ENCODE data around the gene PITRM1. TPM values are rescaled to one million over a fixed set of nuclear protein-coding genes. Genes with fewer than 3 reads are reported as not detected.

The PITRM1 gene
- polyA plus RNA-seq, 1 donor (not counting 4 experiments of a cell fraction or from before 2014, with no cell fraction given), result 47.2 TPM

DNA sequence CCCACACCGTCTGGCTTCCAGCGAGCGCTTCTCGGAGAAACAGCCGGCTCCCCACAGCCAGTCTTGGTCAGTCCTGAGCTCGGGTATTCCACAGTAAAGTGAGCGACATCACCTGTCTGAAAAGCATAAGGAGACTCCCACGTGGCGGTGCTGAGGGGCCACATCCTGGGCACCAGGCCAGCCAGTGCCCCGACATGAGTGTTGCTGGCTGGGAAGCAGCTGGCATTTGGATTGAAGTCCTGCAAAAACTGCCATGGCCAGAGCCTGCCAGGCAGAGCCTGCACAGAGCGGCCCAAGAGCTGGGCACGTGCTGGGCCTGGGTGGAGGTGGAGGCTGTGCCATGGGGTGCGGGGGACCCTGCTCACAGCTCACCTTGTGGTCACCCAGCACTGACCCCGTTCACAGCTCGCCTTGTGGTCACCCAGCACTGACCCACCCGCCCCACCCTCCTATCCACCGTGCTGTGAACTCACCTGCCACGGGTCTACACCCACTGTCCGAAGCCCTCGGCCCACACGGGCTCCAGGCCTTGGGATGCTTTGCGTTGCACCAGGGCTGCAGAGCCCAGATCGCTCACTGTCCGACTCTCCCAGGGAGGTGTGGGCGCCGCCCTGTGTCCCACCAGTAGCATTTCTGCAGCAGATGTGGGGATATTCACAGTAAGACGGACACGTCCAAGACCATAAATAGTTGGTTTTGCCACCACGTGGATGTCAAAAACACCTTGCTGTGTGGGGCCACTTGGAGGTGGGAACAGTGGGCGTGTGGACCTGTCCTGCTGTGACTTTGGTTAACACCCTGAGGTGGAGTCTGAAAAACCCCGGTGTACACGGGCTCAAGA lies 48.8 kb downstream of the PITRM1 start:
- no peak for TF ChIP-seq EZH2 (IDR thresholded peaks at IDR 0.05; ENCODE audit: low read length)
- TF ChIP-seq, protein P1, sequence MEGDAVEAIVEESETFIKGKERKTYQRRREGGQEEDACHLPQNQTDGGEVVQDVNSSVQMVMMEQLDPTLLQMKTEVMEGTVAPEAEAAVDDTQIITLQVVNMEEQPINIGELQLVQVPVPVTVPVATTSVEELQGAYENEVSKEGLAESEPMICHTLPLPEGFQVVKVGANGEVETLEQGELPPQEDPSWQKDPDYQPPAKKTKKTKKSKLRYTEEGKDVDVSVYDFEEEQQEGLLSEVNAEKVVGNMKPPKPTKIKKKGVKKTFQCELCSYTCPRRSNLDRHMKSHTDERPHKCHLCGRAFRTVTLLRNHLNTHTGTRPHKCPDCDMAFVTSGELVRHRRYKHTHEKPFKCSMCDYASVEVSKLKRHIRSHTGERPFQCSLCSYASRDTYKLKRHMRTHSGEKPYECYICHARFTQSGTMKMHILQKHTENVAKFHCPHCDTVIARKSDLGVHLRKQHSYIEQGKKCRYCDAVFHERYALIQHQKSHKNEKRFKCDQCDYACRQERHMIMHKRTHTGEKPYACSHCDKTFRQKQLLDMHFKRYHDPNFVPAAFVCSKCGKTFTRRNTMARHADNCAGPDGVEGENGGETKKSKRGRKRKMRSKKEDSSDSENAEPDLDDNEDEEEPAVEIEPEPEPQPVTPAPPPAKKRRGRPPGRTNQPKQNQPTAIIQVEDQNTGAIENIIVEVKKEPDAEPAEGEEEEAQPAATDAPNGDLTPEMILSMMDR (optimal IDR thresholded peaks at IDR 0.05 in 1 of 3, IDR thresholded peaks at IDR 0.05 in 1 of 3, conservative IDR thresholded peaks at IDR 0.05 in 1 of 3; ENCODE audit: extremely low read depth in 1 of 3, insufficient read depth in 2 of 3, low read length in 3 of 3), result no peak
- H3K9me1 ChIP-seq (ENCODE audit: control insufficient read depth, extremely low read depth, insufficient read depth, low read length), result peaks cover 3% of the 10 kb centered on the region
- H3K4me2 ChIP-seq (ENCODE audit: control insufficient read depth, extremely low read depth, insufficient read depth, low read depth, low read length), result no peak overlapping the region
- no peak overlapping the region for H3K9ac ChIP-seq (ENCODE audit: control insufficient read depth, extremely low read depth, insufficient read depth, low read length)
- no peaks in the 10 kb centered on the region for H4K20me1 ChIP-seq (ENCODE audit: control insufficient read depth, extremely low read depth, insufficient read depth, low read length)
- peaks cover 36 to 43% of the 10 kb centered on the region in 2 experiments for H3K36me3 ChIP-seq (ENCODE audit: control insufficient read depth in 2 of 2, extremely low read depth in 1 of 2, insufficient read depth in 2 of 2, low read length in 2 of 2)
- H3K9me3 ChIP-seq (ENCODE audit: control insufficient read depth, low read depth, low read length), result no peaks in the 10 kb centered on the region
- H3K4me1 ChIP-seq (ENCODE audit: control insufficient read depth, extremely low read depth, insufficient read depth, low read length), result peaks cover 13% of the 10 kb centered on the region
- no peak for FAIRE-seq
- H3K27ac ChIP-seq (ENCODE audit: control insufficient read depth, insufficient read depth, low read length), result no peak overlapping the region
- no peaks in the 10 kb centered on the region for H3K27me3 ChIP-seq (ENCODE audit: control insufficient read depth, extremely low read depth, insufficient read depth, low read length)
- no peak overlapping the region for H2AFZ ChIP-seq (ENCODE audit: control insufficient read depth, low read length)
- dilution Hi-C loops (cut with MboI; ENCODE audit: extremely low pct_ligation_motif_present, low sequenced_read_pairs), result no loop called here
- H3K79me2 ChIP-seq (ENCODE audit: control insufficient read depth, insufficient read depth, low read length), result peaks cover 3% of the 10 kb centered on the region
- no peak for DNase-seq (ENCODE audit: low read depth, low spot score)
- H3K4me3 ChIP-seq (ENCODE audit: control insufficient read depth in 2 of 3, extremely low read depth in 1 of 3, insufficient read depth in 2 of 3, low read depth in 1 of 3, low read length in 3 of 3), result no peak overlapping the region

DNA sequence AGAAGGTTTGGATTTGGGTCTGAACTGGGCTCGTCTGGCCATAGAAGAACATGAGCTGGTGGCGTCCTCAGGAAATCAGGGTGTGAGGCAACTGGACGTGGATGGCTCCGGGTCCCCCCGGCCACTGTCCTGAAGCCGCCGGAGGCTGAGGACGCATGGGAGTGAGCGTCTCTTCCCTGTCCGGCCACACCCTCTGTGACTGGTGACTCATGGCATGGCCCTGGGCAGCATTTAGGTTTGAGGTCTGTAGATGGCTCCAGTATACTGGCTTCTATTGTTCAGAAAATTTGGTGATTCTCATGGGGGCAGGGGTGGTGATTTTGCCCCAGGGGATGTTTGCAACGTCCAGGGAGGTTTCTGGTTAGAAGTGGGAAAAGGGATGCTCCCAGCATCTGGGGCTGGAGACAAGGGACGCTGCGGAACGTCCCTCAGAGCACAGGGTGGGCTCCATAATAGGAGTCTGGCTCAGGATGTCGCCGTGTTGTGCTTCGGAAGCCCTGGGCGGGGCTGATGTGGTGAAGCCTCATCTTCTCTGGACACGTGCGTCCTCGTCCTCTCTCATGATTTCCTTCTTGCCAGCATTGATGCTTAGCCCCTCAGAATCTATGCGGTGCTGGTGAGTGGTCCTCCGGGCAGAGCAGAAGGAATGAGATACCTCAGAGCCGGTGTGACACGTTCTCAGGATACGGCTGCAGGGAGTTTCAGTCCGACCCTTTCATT lies 49.9 kb downstream of the PITRM1 start:
- peaks cover 3% of the 10 kb centered on the region for H3K79me2 ChIP-seq (ENCODE audit: control insufficient read depth, insufficient read depth, low read length)
- peaks cover 13% of the 10 kb centered on the region for H3K4me1 ChIP-seq (ENCODE audit: control insufficient read depth, extremely low read depth, insufficient read depth, low read length)
- no peak for FAIRE-seq
- no peaks in the 10 kb centered on the region for H3K27me3 ChIP-seq (ENCODE audit: control insufficient read depth, extremely low read depth, insufficient read depth, low read length)
- H3K9me1 ChIP-seq (ENCODE audit: control insufficient read depth, extremely low read depth, insufficient read depth, low read length), result peaks cover 3% of the 10 kb centered on the region
- no peaks in the 10 kb centered on the region for H4K20me1 ChIP-seq (ENCODE audit: control insufficient read depth, extremely low read depth, insufficient read depth, low read length)
- TF ChIP-seq, protein P1 (optimal IDR thresholded peaks at IDR 0.05 in 1 of 3, IDR thresholded peaks at IDR 0.05 in 1 of 3, conservative IDR thresholded peaks at IDR 0.05 in 1 of 3; ENCODE audit: extremely low read depth in 1 of 3, insufficient read depth in 2 of 3, low read length in 3 of 3), result no peak
- no peak for TF ChIP-seq EZH2 (IDR thresholded peaks at IDR 0.05; ENCODE audit: low read length)
- no peaks in the 10 kb centered on the region for H3K9me3 ChIP-seq (ENCODE audit: control insufficient read depth, low read depth, low read length)
- H3K36me3 ChIP-seq (ENCODE audit: control insufficient read depth in 2 of 2, extremely low read depth in 1 of 2, insufficient read depth in 2 of 2, low read length in 2 of 2), result peaks cover 35 to 36% of the 10 kb centered on the region in 2 experiments
- no peak overlapping the region for H3K27ac ChIP-seq (ENCODE audit: control insufficient read depth, insufficient read depth, low read length)
- dilution Hi-C loops (cut with MboI; ENCODE audit: extremely low pct_ligation_motif_present, low sequenced_read_pairs), result no loop called here
- no peak overlapping the region for H3K4me3 ChIP-seq (ENCODE audit: control insufficient read depth in 2 of 3, extremely low read depth in 1 of 3, insufficient read depth in 2 of 3, low read depth in 1 of 3, low read length in 3 of 3)
- no peak for DNase-seq (ENCODE audit: low read depth, low spot score)
- no peak overlapping the region for H3K4me2 ChIP-seq (ENCODE audit: control insufficient read depth, extremely low read depth, insufficient read depth, low read depth, low read length)
- H2AFZ ChIP-seq (ENCODE audit: control insufficient read depth, low read length), result no peak overlapping the region
- H3K9ac ChIP-seq (ENCODE audit: control insufficient read depth, extremely low read depth, insufficient read depth, low read length), result no peak overlapping the region

Data from keratinocyte (primary cell).